ENCODE data around the gene PLA2G15. TPM values are rescaled to one million over a fixed set of nuclear protein-coding genes. Genes with fewer than 3 reads are reported as not detected.

PLA2G15 gene
- total and polyA plus RNA-seq, 2 of the 13 experiments (the other 11 are each of a cell fraction or from before 2014, with no cell fraction given) = 14.4 to 23.7 TPM

- DNase-seq (ENCODE audit: low spot score) (no peak), ATAC-seq (no peak), FAIRE-seq (no peak)
- BruUV-seq (replicated peaks) = no TSS peak
- in situ Hi-C loops (cut with HindIII; ENCODE audit: extremely low pct_ligation_motif_present, low pct_unique_long_range_greater_than_20kb) (no loop called here), intact Hi-C loops (cut with micrococcal nuclease; ENCODE audit: unreplicated experiment) (no loop called here)
- POLR2A ChIA-PET = interaction anchor here (1.0 kb wide), 1 partner anchor 18 kb away, joined by 3 read pairs; the partner anchor contains the start of genes PRMT7 and SLC7A6OS
- CTCF ChIA-PET (ENCODE audit: low intra/inter-chr PET ratio, low total read pairs) = no interaction called here
- no peak overlapping the region for H3K27ac ChIP-seq (ENCODE audit: extremely low read length, insufficient read depth, low read length)
- no peak overlapping the region for H2AFZ ChIP-seq (ENCODE audit: low read length)
- no peaks in the 10 kb centered on the region for H3K9me3 ChIP-seq (ENCODE audit: low read length)
- H3K36me3 ChIP-seq (replicated peaks in 1 of 2; ENCODE audit: control insufficient read depth in 1 of 2, insufficient read depth in 2 of 2, low read length in 2 of 2) = peaks cover 67 to 92% of the 10 kb centered on the region in 2 experiments
- H4K20me1 ChIP-seq (ENCODE audit: insufficient read depth, low read length) = no peaks in the 10 kb centered on the region
- H3K4me3 ChIP-seq (replicated peaks in 1 of 3; ENCODE audit: insufficient read depth in 1 of 3, low read depth in 2 of 3, low read length in 3 of 3) = no peak overlapping the region
- no peak overlapping the region for H3K9ac ChIP-seq (ENCODE audit: insufficient read depth, low read depth, low read length)
- peaks cover 4% of the 10 kb centered on the region for H3K79me2 ChIP-seq (ENCODE audit: insufficient read depth, low read length)
- TF ChIP-seq ZBTB33 (CRISPR knock-in tag; IDR thresholded peaks at IDR 0.05) (no peak), ZNF121 (CRISPR knock-in tag; IDR thresholded peaks at IDR 0.05) (peak; percentile 64)
- H3K4me1 ChIP-seq (ENCODE audit: insufficient read depth, low read length) = peaks cover 3% of the 10 kb centered on the region
- 98% methylated on average over 5 of the region's 5 CpGs for WGBS (ENCODE audit: low lambda C conversion rate)
- H3K4me2 ChIP-seq (ENCODE audit: low read depth, low read length) = no peak overlapping the region
- H3K27me3 ChIP-seq (ENCODE audit: control insufficient read depth in 1 of 2, insufficient read depth in 2 of 2, low read length in 2 of 2) = no peaks in the 10 kb centered on the region
Observed at GRCh38 chr16:68292425-68292824, 47.3 kb downstream of the PLA2G15 start.

- no peak for TF ChIP-seq RFXAP (CRISPR knock-in tag; IDR thresholded peaks at IDR 0.05; ENCODE audit: borderline replicate concordance)
- TF ChIP-seq ZNF468 (CRISPR knock-in tag; IDR thresholded peaks at IDR 0.05) = no peak
- peak; percentile 22; the same call in 1 of the 2 replicates for TF ChIP-seq POLR2AphosphoS5 (IDR thresholded peaks at IDR 0.05; ENCODE audit: low read depth, low read length)
- no peak for TF ChIP-seq ZNF430 (CRISPR knock-in tag; IDR thresholded peaks at IDR 0.05)
- TF ChIP-seq AGO2 (optimal IDR thresholded peaks at IDR 0.05; ENCODE audit: low read depth, low read length) = peak; percentile 21
- no peak for TF ChIP-seq ADNP (CRISPR knock-in tag; IDR thresholded peaks at IDR 0.05)
- Histone ChIP-seq H3K9me3 (ENCODE audit: low read length) (no peaks in the 10 kb centered on the region), H3K4me2 (ENCODE audit: low read depth, low read length) (no peak overlapping the region), H3K27ac (ENCODE audit: extremely low read length, insufficient read depth, low read length) (no peak overlapping the region), H3K79me2 (ENCODE audit: insufficient read depth, low read length) (no peaks in the 10 kb centered on the region), H4K20me1 (ENCODE audit: insufficient read depth, low read length) (0 out of 2 replicates have a peak, but pooled peaks cover 2% of the 10 kb centered on the region), H3K4me3 (replicated peaks in 1 of 3; ENCODE audit: insufficient read depth in 1 of 3, low read depth in 2 of 3, low read length in 3 of 3) (no peak overlapping the region), H3K9ac (ENCODE audit: insufficient read depth, low read depth, low read length) (no peak overlapping the region), H3K4me1 (ENCODE audit: insufficient read depth, low read length) (peaks cover 37% of the 10 kb centered on the region), H3K27me3 (ENCODE audit: control insufficient read depth in 1 of 2, insufficient read depth in 2 of 2, low read length in 2 of 2) (no peaks in the 10 kb centered on the region), H2AFZ (ENCODE audit: low read length) (no peak overlapping the region), H3K36me3 (replicated peaks in 1 of 2; ENCODE audit: control insufficient read depth in 1 of 2, insufficient read depth in 2 of 2, low read length in 2 of 2) (peaks cover 60 to 97% of the 10 kb centered on the region in 2 experiments)
- DNase-seq (ENCODE audit: low spot score) (no peak), FAIRE-seq (no peak), ATAC-seq (no peak)
- ChIA-PET POLR2A (interaction anchor here (0.5 to 5.9 kb wide), 6 partner anchors 13 to 273 kb away, joined by 3 to 60 read pairs (median 10); partner anchors contain the start of genes PRMT7, SLC7A6 and SLC7A6OS), CTCF (ENCODE audit: low intra/inter-chr PET ratio, low total read pairs) (no interaction called here)
- WGBS (ENCODE audit: low lambda C conversion rate) = 93% methylated on average over 12 of the region's 12 CpGs
- intact Hi-C loops (cut with micrococcal nuclease; ENCODE audit: unreplicated experiment) = no loop called here
- BruUV-seq (replicated peaks) = no TSS peak
- in situ Hi-C loops (cut with HindIII; ENCODE audit: extremely low pct_ligation_motif_present, low pct_unique_long_range_greater_than_20kb) = no loop called here
Observed at GRCh38 chr16:68296291-68296690, 51.1 kb downstream of the PLA2G15 start.

All from HepG2 (cell line).